ENCODE data around the gene PPM1B.
"Not testable (repeated sequence)": the region's sequence is repeated elsewhere in the genome, so short reads cannot be mapped to it uniquely, and the experiment has no call there.

PPM1B gene

GRCh38 chr2:44168681-44169154 lies at the start of gene PPM1B:
Gene PPM1B, plus strand, starts transcription at chr2:44168875. Its CDS starts 32,325 bp downstream, at chr2:44201200.
- DNase-seq (ENCODE audit: low read depth, low spot score) = peak; percentile 99

- DNase-seq (ENCODE audit: low read depth, low spot score) = no peak
Observed at GRCh38 chr2:44119878-44120277, 48.8 kb upstream of the PPM1B start.

- DNase-seq (ENCODE audit: low read depth, low spot score) = no peak
Observed at GRCh38 chr2:44120428-44120827, 48.2 kb upstream of the PPM1B start.

GRCh38 chr2:44121899-44122298 lies 46.8 kb upstream of the PPM1B start:
- DNase-seq (ENCODE audit: low read depth, low spot score) = no peak

- DNase-seq (ENCODE audit: low read depth, low spot score) = no peak
Observed at GRCh38 chr2:44124500-44124899, 44.2 kb upstream of the PPM1B start.

- no peak for DNase-seq (ENCODE audit: low read depth, low spot score)
Observed at GRCh38 chr2:44126106-44126797, 42.4 kb upstream of the PPM1B start.

GRCh38 chr2:44130441-44130840 lies 38.2 kb upstream of the PPM1B start:
- no peak for DNase-seq (ENCODE audit: low read depth, low spot score)

GRCh38 chr2:44131177-44131576 lies 37.5 kb upstream of the PPM1B start:
- DNase-seq (ENCODE audit: low read depth, low spot score) = no peak

- not testable (repeated sequence) for DNase-seq (ENCODE audit: low read depth, low spot score)
Observed at GRCh38 chr2:44133602-44134001, 35.1 kb upstream of the PPM1B start.

- DNase-seq (ENCODE audit: low read depth, low spot score) = no peak
Observed at GRCh38 chr2:44134848-44135247, 33.8 kb upstream of the PPM1B start.

- DNase-seq (ENCODE audit: low read depth, low spot score) = no peak
Observed at GRCh38 chr2:44135296-44135695, 33.4 kb upstream of the PPM1B start.

- no peak for DNase-seq (ENCODE audit: low read depth, low spot score)
Observed at GRCh38 chr2:44135771-44136170, 32.9 kb upstream of the PPM1B start.

GRCh38 chr2:44136252-44136651 lies 32.4 kb upstream of the PPM1B start:
- DNase-seq (ENCODE audit: low read depth, low spot score) = no peak

- DNase-seq (ENCODE audit: low read depth, low spot score) = no peak
Observed at GRCh38 chr2:44137048-44137447, 31.6 kb upstream of the PPM1B start.

- DNase-seq (ENCODE audit: low read depth, low spot score) = no peak
Observed at GRCh38 chr2:44137872-44138551, 30.7 kb upstream of the PPM1B start.

- DNase-seq (ENCODE audit: low read depth, low spot score) = no peak
Observed at GRCh38 chr2:44139741-44140140, 28.9 kb upstream of the PPM1B start.

- no peak for DNase-seq (ENCODE audit: low read depth, low spot score)
Observed at GRCh38 chr2:44142306-44142705, 26.4 kb upstream of the PPM1B start.

- DNase-seq (ENCODE audit: low read depth, low spot score) = no peak
Observed at GRCh38 chr2:44143701-44144100, 25.0 kb upstream of the PPM1B start.

GRCh38 chr2:44148999-44149398 lies 19.7 kb upstream of the PPM1B start:
- no peak for DNase-seq (ENCODE audit: low read depth, low spot score)

- no peak for DNase-seq (ENCODE audit: low read depth, low spot score)
Observed at GRCh38 chr2:44150473-44150872, 18.2 kb upstream of the PPM1B start.

GRCh38 chr2:44152865-44153669 lies 15.6 kb upstream of the PPM1B start:
- no peak for DNase-seq (ENCODE audit: low read depth, low spot score)

- DNase-seq (ENCODE audit: low read depth, low spot score) = no peak
Observed at GRCh38 chr2:44155666-44156446, 12.8 kb upstream of the PPM1B start.

All from activated CD4-positive, CD25-positive, alpha-beta regulatory T cell treated with anti-CD3 and anti-CD28 coated beads, Interleukin-2, amount 50 U/mL, for 16 hours (primary cell).